Stimulated activated CD8-positive, alpha-beta memory T cell treated with anti-CD3 and anti-CD28 coated beads, Interleukin-15, amount 100 ng/mL, for 4 hours (primary cell): ENCODE measurements around the gene PIP4K2A.
A peak's percentile ranks its signal among the peaks of the same experiment; 100 is the strongest.

Source experiments
- DNase-seq, 2 donors: peaks; one replicate each; pipeline ENCODE4 v3.0.0-alpha.2; 2020; ENCODE audit warnings: low read depth in 2 of 2

The PIP4K2A gene

GRCh38 chr10:22620929-22621328 lies 93.4 kb downstream of the PIP4K2A start:
- no peak for DNase-seq

DNA sequence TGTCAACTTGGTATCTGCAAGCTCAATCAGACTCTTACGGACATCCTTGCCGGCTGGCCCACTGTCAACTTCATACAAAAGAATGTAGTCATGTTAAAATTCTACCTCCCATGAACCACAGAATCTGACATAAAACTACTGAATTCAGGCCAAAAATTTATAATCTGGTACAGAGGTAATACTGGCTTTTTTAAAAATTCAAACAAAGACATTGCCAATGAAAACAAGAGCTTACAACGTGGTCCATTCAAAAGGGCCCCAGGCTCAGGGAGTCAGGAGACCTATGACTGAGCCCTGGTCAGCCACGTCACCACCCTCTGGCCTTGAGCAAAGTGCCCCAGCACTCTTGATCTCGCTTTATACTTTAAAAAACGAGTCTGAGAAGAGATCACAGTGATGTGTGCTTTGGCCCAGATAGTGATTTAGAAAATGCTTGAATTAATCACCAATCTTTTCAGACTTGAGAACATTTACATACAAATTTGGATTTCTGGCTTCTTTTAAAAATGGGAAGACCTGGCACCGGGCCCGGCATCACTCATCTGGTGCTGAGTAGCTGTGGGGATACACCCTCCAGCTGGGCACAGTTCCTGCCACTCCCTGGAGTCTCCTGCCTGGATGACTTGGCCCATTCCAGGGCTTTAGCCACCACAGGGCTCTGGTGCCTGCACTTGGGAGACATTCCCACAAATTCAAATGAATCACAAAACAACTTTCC lies 94.1 kb downstream of the PIP4K2A start:
- no peak for DNase-seq

GRCh38 chr10:22619101-22619500 lies 95.3 kb downstream of the PIP4K2A start:
- no peak for DNase-seq

DNA sequence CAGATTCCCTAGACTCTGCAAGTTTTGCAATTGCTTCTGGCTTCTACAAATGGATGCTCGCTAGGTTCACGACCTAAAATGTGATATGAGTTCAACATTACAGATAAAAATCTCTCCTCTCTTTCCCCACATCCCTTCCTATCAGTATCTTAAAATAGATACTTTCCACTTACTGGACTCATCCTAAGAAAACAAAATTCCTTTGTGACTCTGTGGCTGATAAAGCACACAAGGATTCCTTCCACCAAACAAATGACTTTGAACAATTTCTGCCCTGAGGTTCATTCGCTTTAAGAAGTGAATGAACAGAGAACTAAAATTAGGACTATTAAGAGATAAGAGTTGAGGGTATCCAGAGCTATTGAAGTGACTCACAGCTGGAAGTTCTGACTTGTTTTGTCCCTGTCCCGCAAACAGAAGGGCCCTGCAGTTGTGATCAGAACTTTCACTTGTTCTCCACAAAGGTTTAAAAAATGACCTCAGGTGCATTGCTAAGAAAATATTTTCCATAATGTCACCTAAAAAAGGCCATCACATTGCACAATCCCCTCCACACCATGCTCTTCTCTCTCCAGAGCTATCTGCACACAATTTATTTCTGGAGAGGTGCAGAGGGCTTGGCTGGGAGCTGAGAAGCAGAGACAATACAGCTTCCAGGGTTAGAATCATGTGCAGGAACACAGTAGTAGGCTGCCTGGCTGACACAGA lies 96.1 kb downstream of the PIP4K2A start:
- DNase-seq: no peak

- no peak for DNase-seq
These were observed 96.9 kb downstream of the PIP4K2A start for GRCh38 chr10:22617516-22617915.

- DNase-seq: no peak
These were observed 97.3 kb downstream of the PIP4K2A start for GRCh38 chr10:22617051-22617450.

- no peak for DNase-seq
These were observed 98.4 kb downstream of the PIP4K2A start for GRCh38 chr10:22615819-22616499.

DNA sequence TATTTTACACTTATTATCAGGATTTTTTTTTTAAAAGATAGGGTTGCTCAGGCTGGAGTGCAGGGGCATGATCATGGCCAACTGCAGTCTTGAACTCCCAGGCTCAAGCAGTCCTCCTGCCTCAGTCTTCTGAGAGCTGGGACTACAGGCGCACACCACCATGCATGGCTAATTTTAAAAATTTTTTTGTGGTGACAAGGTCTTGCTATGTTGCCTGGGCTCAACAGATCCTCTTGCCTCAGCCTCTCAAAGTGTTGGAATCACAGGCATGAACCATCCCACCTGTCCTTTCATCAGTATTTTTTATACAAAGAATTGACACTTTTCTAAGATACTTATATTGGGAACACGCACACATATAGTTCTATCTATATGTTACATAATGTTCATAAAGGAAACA lies 99.3 kb downstream of the PIP4K2A start:
- DNase-seq: no peak

DNA sequence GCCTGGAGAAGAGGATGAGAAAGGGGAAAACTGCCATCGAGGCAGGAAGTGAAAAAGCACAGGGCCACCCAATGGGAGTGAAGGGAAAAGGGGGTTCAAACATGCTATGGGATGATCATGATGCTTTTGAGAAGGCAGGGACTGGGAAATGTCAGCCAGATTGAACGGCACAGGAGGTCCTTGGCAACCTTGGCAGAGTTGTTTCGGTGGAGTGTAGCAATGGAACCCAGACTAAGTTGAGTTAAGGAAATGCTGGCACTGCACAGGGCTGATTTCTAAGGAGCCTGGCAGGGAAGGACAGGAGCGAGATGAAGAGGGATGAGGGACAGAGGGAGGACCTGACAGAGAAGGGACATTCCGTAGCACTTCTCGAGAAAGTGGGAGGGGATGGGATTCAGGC lies 101.4 kb downstream of the PIP4K2A start:
- no peak for DNase-seq

DNA sequence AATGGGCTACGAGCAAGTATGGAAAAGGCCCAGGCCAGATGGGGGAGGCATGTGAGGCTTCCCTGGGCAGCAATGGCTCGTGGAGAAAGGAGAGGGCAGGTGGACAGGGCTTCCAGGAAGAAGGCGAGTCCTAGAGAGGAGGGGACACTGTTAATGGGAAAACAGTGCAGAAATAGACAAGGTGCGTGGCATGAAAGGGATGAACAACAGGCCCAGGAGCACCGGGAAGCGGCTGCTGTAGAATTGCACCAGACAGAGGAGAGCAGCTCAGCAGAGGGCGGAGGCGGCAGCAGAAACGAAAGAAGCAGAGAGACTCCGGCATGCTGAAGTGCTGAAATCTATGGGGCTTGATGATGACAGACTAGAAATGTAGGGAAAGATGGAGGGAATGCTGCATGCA lies 102.1 kb downstream of the PIP4K2A start:
- no peak for DNase-seq

GRCh38 chr10:22611425-22612115 lies 102.8 kb downstream of the PIP4K2A start:
- peak in 1 of 2 donors; percentile 57 for DNase-seq

DNA sequence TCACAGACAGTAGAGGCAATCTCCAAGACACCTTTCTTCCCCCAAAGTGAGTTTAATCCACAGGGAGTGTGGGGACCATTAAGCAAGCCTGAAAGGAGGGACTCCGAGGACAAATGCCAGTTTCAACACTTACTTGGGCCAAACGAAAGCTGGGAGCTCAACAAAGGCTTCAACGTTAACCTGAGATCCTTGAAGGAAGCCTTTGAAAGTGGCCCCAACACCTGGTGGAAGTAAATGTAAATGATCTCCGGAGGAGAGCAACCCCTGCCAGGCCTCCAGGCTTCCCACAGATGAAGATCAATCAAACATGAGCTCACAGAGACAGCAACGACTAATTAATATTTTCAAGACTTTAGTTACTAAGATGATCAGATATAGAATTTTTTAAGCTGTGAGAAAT lies 103.8 kb downstream of the PIP4K2A start:
- no peak for DNase-seq

DNA sequence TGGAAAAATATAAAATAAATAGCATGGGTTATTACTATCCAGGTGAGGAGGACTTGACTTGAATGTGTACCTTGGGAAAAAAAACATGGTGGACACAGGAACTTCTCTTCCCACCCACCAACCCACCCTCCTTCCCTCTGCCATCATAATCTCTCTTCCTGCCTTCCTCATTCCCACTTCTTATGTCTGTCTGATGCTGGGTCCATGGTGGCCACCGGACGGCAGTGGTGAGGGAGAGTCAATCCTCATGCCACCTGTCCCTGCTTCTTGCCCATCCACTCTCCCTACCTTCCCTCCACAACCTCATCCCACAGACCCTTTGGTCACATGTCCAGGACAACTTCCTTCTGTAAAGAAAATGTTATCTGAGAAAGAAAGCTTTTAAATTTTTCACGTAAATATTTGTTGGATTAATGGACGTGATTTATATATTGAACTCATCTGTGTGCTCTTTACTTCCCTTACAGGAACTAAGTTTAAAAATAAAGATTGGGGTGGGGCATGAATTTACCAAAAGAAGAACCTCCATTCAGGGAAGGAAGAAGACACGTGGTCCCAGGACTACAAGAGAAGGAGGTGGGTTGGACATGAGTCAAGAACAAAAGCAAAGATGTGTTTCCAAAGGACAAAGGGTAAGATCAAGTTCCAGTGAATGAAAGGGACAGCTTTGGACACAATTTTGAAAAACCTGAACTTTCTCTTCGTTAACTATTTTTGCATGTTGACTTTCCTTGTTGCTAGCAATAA lies 104.5 kb downstream of the PIP4K2A start:
- DNase-seq: no peak

DNA sequence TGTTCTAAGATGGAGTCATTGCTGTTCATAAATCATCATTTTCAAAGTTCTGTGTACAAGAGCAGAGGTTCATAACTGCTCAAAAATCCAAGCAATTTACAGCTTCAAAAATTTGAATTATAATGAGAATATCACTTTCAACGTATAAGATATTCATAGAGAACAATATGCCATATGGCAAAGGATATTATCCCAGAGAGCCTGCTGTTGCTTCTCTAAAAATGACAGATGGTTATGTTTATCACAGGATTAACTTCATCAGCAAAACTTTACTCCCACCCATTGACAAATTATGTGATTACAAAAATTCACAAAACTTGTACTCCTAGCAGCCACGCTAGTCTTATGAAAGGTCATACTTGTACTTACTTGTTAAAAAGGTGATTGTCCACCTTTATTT lies 105.1 kb downstream of the PIP4K2A start:
- DNase-seq: no peak

GRCh38 chr10:22607261-22607660 lies 107.1 kb downstream of the PIP4K2A start:
- DNase-seq: no peak

GRCh38 chr10:22606164-22606614 lies 108.2 kb downstream of the PIP4K2A start:
- DNase-seq: no peak

DNA sequence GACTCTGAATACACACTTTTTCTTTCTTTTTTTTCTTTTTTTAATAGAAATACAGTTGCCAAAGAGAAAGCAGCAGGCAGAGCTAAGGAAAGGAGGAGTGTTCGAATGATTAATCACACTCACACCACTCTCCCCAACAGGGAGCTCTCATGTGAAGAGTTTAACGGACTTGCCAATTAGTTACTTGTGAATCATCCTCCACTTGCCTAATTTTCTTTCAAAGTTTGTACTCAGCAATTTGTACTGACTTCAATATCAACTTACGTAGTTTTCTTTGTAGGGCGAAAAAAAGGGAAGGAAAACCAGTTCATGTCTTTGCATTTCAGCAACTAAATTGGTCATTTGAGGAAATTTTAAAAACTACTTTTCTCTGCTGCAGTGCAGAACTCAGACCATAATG lies 109.2 kb downstream of the PIP4K2A start:
- no peak for DNase-seq

GRCh38 chr10:22604344-22605126 lies 109.8 kb downstream of the PIP4K2A start:
- no peak for DNase-seq

DNA sequence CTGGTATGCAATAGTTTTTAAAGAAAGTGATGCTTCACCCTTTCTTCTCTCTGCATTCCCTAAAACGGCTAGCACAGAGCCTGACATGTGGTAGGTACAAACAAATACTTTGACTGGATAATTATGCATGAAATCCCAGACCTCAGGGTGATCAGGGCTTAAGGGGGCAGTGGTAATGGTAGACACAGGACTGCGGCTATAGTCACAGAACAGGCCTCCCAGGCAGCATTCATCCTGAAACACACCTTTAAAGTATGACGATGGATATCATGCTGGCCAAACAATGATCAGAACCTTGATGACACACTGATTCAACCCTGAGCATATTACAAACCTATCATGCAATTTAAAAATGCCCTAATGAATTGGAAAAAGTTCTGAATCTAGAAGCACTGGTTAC lies 110.8 kb downstream of the PIP4K2A start:
- no peak for DNase-seq

GRCh38 chr10:22601618-22602017 lies 112.8 kb downstream of the PIP4K2A start:
- no peak for DNase-seq
